Neuronal stem cell (in vitro differentiated cells): ENCODE results near the gene HRH1.
"Not testable (repeated sequence)": the region's sequence is repeated elsewhere in the genome, so short reads cannot be mapped to it uniquely, and the experiment has no call there.

Experiments
- DNase-seq: peaks from one replicate; pipeline ENCODE4 v3.0.0-alpha.2; 2013; ENCODE audit warnings: low spot score
- H2AFZ ChIP-seq: one replicate; pipeline ENCODE4 v1.6.1; 2013; ENCODE audit warnings: mild to moderate bottlenecking, low read length, inconsistent platforms
- H2AK5ac ChIP-seq: 2 replicates; pipeline ENCODE4 v1.6.1; 2013; ENCODE audit warnings: low read depth, mild to moderate bottlenecking, inconsistent platforms, low read length, moderate library complexity, mixed read lengths
- H2BK120ac ChIP-seq: 2 replicates; pipeline ENCODE4 v1.6.1; 2013; ENCODE audit warnings: low read depth, mild to moderate bottlenecking, inconsistent platforms, low read length, moderate library complexity, mixed read lengths
- H2BK12ac ChIP-seq: one replicate; pipeline ENCODE4 v1.6.1; 2013; ENCODE audit warnings: low read length, inconsistent platforms
- H2BK15ac ChIP-seq: 2 replicates; pipeline ENCODE4 v1.6.1; 2013; ENCODE audit warnings: mild to moderate bottlenecking, low read length, inconsistent platforms, mixed read lengths
- H2BK5ac ChIP-seq: one replicate; pipeline ENCODE4 v1.6.1; 2013; ENCODE audit warnings: inconsistent platforms, mild to moderate bottlenecking, low read length, moderate library complexity
- H3K14ac ChIP-seq: one replicate; pipeline ENCODE4 v1.6.1; 2013; ENCODE audit warnings: low read length, inconsistent platforms
- H3K18ac ChIP-seq: 2 replicates; pipeline ENCODE4 v1.6.1; 2013; ENCODE audit warnings: low read length, inconsistent platforms
- H3K23ac ChIP-seq: 2 replicates; pipeline ENCODE4 v1.6.1; 2013; ENCODE audit warnings: low read depth, mild to moderate bottlenecking, mixed read lengths, low read length, inconsistent platforms; ENCODE audit not compliant: poor library complexity
- H3K27ac ChIP-seq: replicated peaks from 3 replicates; pipeline ENCODE4 v1.5.1; 2013; ENCODE audit warnings: low read length, inconsistent platforms
- H3K27me3 ChIP-seq, 3 experiments: 2 replicates each; pipeline ENCODE4 v1.6.1; 2013; ENCODE audit warnings: low read length in 3 of 3, mild to moderate bottlenecking in 2 of 3, inconsistent platforms in 1 of 3, low read depth in 1 of 3, mixed read lengths in 1 of 3, moderate library complexity in 1 of 3; ENCODE audit not compliant: control insufficient read depth in 3 of 3, insufficient read depth in 3 of 3
- H3K36me3 ChIP-seq, 2 donors: replicated peaks in 1 of 2; 2 replicates each; pipeline ENCODE4 v1.6.1; 2013; ENCODE audit warnings: low read length in 2 of 2; ENCODE audit not compliant: control insufficient read depth in 2 of 2, insufficient read depth in 2 of 2
- H3K4ac ChIP-seq: 2 replicates; pipeline ENCODE4 v1.6.1; 2013; ENCODE audit warnings: inconsistent platforms, mild to moderate bottlenecking, low read length, moderate library complexity
- H3K4me1 ChIP-seq, 2 donors: 1 replicate in 1 of 2; 2 replicates in 1 of 2; pipeline ENCODE4 v1.6.1; 2013; ENCODE audit warnings: low read length in 2 of 2, low read depth in 1 of 2; ENCODE audit not compliant: control insufficient read depth in 2 of 2, insufficient read depth in 1 of 2
- H3K4me2 ChIP-seq: one replicate; pipeline ENCODE4 v1.6.1; 2013; ENCODE audit warnings: mild to moderate bottlenecking, low read length, inconsistent platforms; ENCODE audit not compliant: insufficient read depth, poor library complexity, severe bottlenecking
- H3K4me3 ChIP-seq, 2 donors: 2 replicates each; pipeline ENCODE4 v1.5.1; 2013; ENCODE audit warnings: low read length in 2 of 2, mild to moderate bottlenecking in 2 of 2, inconsistent platforms in 1 of 2, moderate library complexity in 1 of 2
- H3K79me1 ChIP-seq: one replicate; pipeline ENCODE4 v1.6.1; 2013; ENCODE audit warnings: low read depth, mild to moderate bottlenecking, inconsistent platforms, low read length, moderate library complexity
- H3K9ac ChIP-seq: one replicate; pipeline ENCODE4 v1.6.1; 2013; ENCODE audit warnings: mild to moderate bottlenecking, low read depth, low read length, inconsistent platforms; ENCODE audit not compliant: poor library complexity
- H3K9me3 ChIP-seq, 2 donors: replicated peaks in 1 of 2; 2 replicates each; pipeline versions ENCODE3 to v1.6.1; 2013; ENCODE audit warnings: low read length in 2 of 2, mild to moderate bottlenecking in 2 of 2, inconsistent platforms in 1 of 2, low read depth in 1 of 2, mixed read lengths in 1 of 2, moderate library complexity in 1 of 2; ENCODE audit not compliant: control insufficient read depth in 2 of 2, insufficient read depth in 1 of 2
- H4K8ac ChIP-seq: one replicate; pipeline ENCODE4 v1.6.1; 2013; ENCODE audit warnings: low read depth, mild to moderate bottlenecking, inconsistent platforms, low read length, moderate library complexity
- H4K91ac ChIP-seq: one replicate; pipeline ENCODE4 v1.6.1; 2013; ENCODE audit warnings: low read length, low read depth, mild to moderate bottlenecking, inconsistent platforms; ENCODE audit not compliant: poor library complexity
- WGBS, 2 donors: extraction: QIAGEN DNeasy Blood & Tissue Kit; methylation state at CpG; one replicate each; pipeline ENCODE4 v1.1.7; 2013; ENCODE audit warnings: missing lambda C conversion rate in 2 of 2, mixed read lengths in 1 of 2; ENCODE audit not compliant: insufficient read length in 2 of 2, insufficient replicate concordance in 1 of 2; ENCODE audit errors: extremely low coverage in 2 of 2; 5-methylcytosine and 5-hydroxymethylcytosine counted together

HRH1 gene

DNA sequence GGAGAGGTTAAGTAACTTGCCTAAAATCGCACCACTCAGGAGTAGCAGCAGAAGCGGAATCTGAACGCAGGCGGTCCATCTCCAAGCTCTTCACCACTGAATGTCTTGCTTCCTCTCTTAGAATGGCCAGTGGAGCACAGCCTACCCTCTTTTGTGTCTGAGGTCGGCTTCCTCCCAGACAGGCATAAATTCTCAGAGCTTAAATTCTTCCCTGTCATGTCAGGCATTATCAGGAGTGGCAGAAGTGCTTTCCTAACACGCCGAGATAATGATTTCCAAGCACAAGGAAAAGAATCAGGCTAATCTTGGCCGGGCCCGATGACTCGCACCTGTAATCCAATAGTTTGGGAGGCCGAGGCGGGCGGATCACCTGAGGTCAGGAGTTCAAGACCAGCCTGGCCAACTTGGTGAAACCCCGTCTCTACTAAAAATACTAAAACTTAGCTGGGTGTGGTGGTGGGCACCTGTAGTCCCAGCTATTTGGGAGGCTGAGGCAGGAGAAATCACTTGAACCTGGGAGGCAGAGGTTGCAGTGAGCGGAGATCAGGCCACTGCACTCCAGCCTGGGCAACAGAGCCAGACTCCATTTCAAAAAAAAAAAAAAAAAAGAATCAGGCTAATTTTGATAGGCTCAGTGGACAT lies 30.2 kb downstream of the HRH1 start:
- H4K91ac ChIP-seq, result not testable (repeated sequence)

DNA sequence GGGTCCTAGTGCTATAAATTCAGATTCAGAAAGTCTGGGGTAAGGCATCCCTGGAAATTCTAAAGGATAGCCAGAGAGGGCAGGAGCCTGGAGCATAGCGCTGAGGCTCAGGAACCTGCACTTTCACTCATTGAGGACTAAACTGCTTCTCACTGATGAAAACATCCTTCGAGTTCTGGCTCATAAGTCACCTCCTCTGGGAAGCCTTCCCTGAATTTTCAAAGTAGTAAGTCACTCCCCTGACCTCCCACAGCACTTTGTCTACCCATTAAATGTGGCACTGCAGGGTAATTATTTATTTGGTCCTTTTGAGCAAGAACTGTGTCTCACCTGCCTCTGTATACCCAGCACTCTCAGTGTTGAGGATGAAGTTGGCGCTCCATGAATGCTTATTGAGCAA lies 30.9 kb downstream of the HRH1 start:
- no peak for DNase-seq
- Histone ChIP-seq H4K91ac (no peak overlapping the region), H2BK15ac (no peak overlapping the region), H3K4ac (no peak overlapping the region), H3K27ac (no peak overlapping the region), H3K23ac (no peak overlapping the region), H3K4me1 (peaks cover 0 to 1% of the 10 kb centered on the region in 2 donors), H2AFZ (no peak overlapping the region), H3K79me1 (no peaks in the 10 kb centered on the region), H2BK120ac (no peak overlapping the region), H2AK5ac (no peak overlapping the region), H3K9ac (no peak overlapping the region), H3K27me3 (no peaks in the 10 kb centered on the region), H3K18ac (no peak overlapping the region), H2BK5ac (no peak overlapping the region), H2BK12ac (no peak overlapping the region), H3K9me3 (no peaks in the 10 kb centered on the region), H3K4me3 (no peak overlapping the region), H3K14ac (no peak overlapping the region), H4K8ac (no peak overlapping the region), H3K36me3 (no peaks in the 10 kb centered on the region), H3K4me2 (no peak overlapping the region)
- no CpG with 5 or more reads among the region's 3 CpGs for WGBS, 2 donors

More for the DNA sequence above, 30.2 kb downstream of the HRH1 start:
- not testable (repeated sequence) for H3K9ac ChIP-seq, H3K4me1 ChIP-seq, H3K18ac ChIP-seq, DNase-seq, H3K14ac ChIP-seq, H3K4me2 ChIP-seq, H3K4me3 ChIP-seq, H3K9me3 ChIP-seq, H3K23ac ChIP-seq, H2BK15ac ChIP-seq, H3K27ac ChIP-seq, H2AFZ ChIP-seq, H3K79me1 ChIP-seq, H3K27me3 ChIP-seq, H2BK12ac ChIP-seq, H2AK5ac ChIP-seq, H4K8ac ChIP-seq, H3K36me3 ChIP-seq, H2BK120ac ChIP-seq, H2BK5ac ChIP-seq, H3K4ac ChIP-seq
- no CpG with 5 or more reads among the region's 15 CpGs for WGBS, 2 donors

DNA sequence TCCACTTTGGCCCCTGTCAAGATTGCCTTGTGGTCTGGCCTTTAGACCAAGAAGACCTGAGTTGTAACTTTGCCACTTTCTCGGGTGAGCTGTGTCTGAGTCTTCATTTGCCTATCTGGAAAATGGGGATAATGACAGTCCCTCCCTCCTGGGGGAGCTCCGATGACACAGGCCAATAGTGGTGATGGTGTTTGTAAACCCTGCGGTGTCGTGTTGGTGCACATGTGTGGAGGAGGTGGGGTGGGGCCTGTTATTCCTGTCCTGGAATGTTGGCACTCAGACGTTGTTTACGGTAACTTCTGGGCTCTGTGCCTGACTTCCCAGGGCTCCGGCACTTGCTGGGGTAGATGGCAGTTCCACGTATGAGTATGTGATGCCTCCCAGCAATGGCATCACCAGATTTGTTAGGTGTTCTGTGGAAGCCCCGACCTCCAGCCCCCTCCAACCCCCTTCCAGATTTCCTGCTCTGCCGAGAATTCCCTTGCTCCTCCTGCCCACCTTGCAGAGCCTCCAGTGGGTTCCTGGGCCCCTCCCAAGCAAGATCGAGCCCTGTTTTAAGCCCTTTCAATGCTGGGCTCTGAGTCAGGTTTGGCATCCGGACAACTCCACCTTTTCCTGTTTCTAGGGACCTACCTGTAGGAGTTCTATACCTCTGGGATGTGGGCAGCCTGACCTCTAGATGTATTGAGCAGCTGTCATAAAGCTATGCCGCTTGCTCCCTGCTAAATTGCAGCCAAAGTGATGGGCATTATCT lies 31.4 kb downstream of the HRH1 start:
- no peak for DNase-seq
- no peak overlapping the region for H4K8ac ChIP-seq

DNA sequence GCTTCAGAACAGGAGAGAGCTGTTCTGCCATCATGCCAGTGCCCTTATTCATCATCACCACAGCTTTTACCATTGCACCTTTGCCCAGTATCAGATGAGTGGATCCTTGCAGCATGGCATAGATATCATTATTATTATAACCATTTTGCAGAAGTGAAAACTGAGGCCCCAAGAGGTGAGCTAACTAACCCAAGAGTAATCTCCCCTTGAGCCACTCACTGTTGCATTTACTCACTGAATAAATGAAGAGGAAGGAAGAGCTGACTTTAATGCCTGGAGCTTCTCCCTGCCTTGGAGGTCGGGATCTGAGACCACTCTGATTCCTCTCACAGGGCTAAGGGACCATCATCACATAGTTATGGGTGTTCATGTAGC lies 32.0 kb downstream of the HRH1 start:
- H3K4me3 ChIP-seq, result no peak overlapping the region
- no peak overlapping the region for H2BK15ac ChIP-seq
- no peak overlapping the region for H2BK5ac ChIP-seq
- H3K4me1 ChIP-seq, result peaks cover 0 to 1% of the 10 kb centered on the region in 2 donors
- no CpG with 5 or more reads among the region's 1 CpG for WGBS, 2 donors
- no peaks in the 10 kb centered on the region for H3K9me3 ChIP-seq
- no peak overlapping the region for H3K14ac ChIP-seq
- no peak overlapping the region for H3K9ac ChIP-seq
- no peak overlapping the region for H2BK12ac ChIP-seq
- H3K18ac ChIP-seq, result no peak overlapping the region
- no peak overlapping the region for H3K27ac ChIP-seq
- H2AFZ ChIP-seq, result no peak overlapping the region
- no peak overlapping the region for H3K23ac ChIP-seq
- H2BK120ac ChIP-seq, result no peak overlapping the region
- no peaks in the 10 kb centered on the region for H3K36me3 ChIP-seq
- DNase-seq, result no peak
- no peak overlapping the region for H3K4me2 ChIP-seq
- no peaks in the 10 kb centered on the region for H3K27me3 ChIP-seq
- no peaks in the 10 kb centered on the region for H3K79me1 ChIP-seq
- no peak overlapping the region for H3K4ac ChIP-seq
- H4K8ac ChIP-seq, result no peak overlapping the region
- H4K91ac ChIP-seq, result no peak overlapping the region
- no peak overlapping the region for H2AK5ac ChIP-seq

More for the DNA sequence above, 31.4 kb downstream of the HRH1 start:
- WGBS, 2 donors, result no CpG with 5 or more reads among the region's 13 CpGs
- Histone ChIP-seq H2BK120ac (no peak overlapping the region), H2AFZ (no peak overlapping the region), H3K36me3 (no peaks in the 10 kb centered on the region), H4K91ac (no peak overlapping the region), H3K9ac (no peak overlapping the region), H3K4me2 (no peak overlapping the region), H3K79me1 (no peaks in the 10 kb centered on the region), H3K4ac (no peak overlapping the region), H3K4me1 (peaks cover 0 to 1% of the 10 kb centered on the region in 2 donors), H3K27me3 (no peaks in the 10 kb centered on the region), H2BK5ac (no peak overlapping the region), H3K9me3 (no peaks in the 10 kb centered on the region), H3K23ac (no peak overlapping the region), H2BK15ac (no peak overlapping the region), H3K4me3 (no peak overlapping the region), H3K14ac (no peak overlapping the region), H3K27ac (no peak overlapping the region), H3K18ac (no peak overlapping the region), H2AK5ac (no peak overlapping the region), H2BK12ac (no peak overlapping the region)
